GM21619 (cell line): ENCODE data around the gene PSPC1.
"Not testable (repeated sequence)": the region's sequence is repeated elsewhere in the genome, so short reads cannot be mapped to it uniquely, and the experiment has no call there.

Experiments used
- ATAC-seq: cut with Tn5 transposase; IDR thresholded peaks from one replicate; pipeline ENCODE4 v1.9.1; 2021; ENCODE audit not compliant: unreplicated experiment

PSPC1 gene

DNA sequence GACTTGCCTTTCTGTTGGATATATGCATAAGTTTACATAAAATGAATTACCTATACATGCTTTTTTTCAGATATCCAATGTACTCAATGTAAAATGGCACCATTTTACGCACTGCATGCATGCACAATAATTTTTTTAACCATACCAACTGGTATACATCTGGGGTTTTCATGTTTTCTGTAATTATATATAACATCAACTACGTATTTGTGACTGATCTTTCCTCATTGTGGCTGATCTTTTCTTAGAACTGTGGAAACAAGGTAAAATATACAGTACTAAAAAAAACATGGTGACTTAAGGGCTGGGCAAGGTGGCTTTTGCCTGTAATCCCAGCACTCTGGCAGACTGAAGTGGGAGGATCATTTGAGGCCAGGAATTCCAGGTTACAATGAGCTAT, 18.5 kb downstream of the PSPC1 start:
- ATAC-seq = no peak

DNA sequence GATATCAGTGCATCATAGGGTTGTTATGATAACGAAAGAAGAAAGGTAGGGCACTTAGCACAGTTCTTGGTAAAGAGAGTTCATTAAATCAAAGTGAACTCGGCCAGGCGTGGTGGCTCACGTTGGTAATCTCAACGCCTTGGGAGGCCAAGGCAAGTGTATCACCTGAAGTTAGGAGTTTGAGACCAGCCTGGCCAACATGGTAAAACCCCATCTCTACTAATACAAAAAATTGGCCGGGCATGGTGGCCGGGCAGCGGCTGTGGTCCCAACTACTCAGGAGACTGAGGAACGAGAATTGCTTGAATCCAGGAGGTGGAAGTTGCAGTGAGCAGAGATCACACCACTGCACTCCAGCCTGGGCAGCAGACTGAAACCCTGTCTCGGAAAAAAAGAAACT, 19.1 kb downstream of the PSPC1 start:
- ATAC-seq = no peak

DNA sequence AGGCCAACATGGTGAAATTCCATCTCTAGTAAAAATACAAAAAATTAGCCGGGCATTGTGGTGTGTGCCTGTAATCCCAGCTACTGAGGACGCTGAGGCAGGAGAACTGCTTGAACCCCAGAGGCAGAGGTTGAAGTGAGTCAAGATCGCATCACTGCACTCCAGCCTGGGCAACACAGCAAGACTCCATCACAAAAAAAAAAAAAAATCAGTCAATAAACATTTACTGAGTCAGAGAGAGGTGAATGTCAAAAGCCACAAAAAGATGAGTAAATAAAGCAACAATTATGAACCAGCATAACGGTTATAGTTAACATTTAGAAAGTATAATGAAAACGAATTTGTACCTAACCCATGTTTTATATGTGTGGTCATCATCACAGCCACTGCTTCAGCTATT, 23.1 kb downstream of the PSPC1 start:
- no peak for ATAC-seq

DNA sequence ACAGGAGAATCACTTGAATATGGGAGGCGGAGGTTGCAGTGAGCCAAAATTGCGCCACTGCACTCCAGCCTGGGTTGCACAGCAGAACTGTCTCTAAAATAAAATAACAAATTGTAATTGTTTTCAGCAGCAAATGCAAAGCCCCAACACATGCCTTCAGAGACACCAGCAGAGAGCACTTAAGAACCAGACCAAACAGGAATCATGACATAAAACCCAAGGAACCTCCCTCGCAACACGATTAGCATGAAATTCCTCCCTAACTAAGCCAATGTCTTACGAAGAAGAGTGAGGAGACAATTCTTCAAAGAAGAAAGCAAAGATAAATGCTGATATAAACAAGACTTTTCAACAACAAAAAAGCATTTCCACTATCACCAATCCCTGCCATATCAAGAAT, 40.1 kb downstream of the PSPC1 start:
- no peak for ATAC-seq

DNA sequence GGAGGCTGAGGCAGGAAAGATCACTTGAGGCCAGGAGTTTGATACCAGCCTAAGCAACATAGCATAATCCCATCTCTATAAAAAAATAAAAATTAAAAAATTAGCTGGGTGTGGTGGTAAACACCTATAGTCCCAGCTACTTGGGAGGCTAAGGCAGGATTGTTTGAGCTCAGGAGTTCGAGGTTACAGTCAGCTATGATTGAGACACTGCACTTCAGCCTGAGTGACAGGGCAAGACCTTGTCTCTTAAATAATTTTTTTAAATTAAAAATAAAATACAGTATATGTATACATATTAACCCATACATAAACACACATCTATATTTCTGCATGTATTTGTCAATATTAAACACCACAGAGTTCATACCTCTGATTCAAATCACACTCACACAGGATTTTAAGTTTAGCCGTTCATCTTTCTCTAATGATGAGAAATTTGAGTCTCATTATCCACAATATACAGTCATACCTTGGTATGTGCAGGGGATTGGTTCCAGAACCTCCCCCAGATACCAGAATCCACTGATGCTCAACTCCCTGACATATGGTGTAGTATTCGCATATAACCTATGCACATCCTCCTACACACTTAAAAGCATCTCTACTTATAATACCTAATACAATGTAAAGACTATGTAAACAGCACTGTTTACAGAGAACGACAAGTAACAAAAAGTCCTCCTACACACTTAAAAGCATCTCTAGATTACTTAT, 44.7 kb downstream of the PSPC1 start:
- ATAC-seq = no peak

DNA sequence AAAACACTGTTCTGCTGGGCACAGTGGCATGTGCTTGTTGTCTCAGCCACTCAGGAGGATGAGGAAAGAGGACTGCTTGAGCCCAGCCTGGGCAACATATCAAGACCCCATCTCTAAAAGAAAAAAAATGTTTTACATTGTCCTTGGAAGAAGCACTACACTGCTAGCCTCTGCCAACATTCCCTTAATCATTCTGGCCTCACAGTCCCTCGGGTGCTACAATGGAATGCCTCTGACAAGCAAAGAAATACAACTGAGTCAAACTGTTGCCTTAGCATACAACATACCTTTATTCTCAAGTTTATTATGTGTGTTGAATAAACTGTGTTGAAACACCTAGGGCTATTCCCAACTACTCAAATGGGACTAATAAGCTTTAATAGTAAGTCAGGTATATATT, 56.1 kb downstream of the PSPC1 start:
- ATAC-seq = no peak

DNA sequence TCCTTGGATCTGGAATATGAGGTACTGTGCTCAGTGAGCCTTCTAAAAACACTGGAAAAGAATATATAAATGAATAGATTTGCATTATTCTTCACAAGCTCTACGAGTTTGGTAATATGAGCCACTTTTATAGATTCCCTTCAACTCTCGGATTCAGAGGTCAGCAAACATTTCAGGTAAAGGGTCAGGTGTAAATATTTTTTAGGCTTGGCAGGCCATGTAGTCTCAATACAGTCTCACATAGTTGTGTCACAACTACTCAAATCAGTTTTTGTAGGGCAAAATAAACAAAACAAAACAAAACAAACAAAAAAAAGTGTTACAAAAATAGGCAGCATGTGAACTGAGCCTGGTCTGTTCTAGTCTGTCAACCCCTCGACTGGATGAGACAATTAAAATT, 57.4 kb downstream of the PSPC1 start:
- no peak for ATAC-seq

DNA sequence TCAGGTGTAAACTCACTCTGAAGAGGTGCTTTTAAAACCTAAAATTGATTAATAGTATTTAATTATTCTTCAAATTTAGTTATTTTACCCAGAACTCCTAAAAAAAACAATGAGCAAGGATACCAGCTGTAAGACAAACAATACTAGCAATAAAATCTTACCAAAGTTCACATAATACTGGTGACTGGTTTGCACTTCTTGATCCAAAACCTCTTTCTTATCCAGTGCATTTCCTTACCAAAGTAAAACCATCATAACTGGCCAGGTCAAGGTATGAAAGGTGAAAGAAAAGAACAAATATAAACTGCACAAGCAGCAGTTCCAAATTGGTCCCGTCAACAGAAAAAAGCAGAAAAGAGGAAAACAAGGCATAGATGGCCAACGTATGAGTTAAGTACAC, 62.7 kb downstream of the PSPC1 start:
- no peak for ATAC-seq

DNA sequence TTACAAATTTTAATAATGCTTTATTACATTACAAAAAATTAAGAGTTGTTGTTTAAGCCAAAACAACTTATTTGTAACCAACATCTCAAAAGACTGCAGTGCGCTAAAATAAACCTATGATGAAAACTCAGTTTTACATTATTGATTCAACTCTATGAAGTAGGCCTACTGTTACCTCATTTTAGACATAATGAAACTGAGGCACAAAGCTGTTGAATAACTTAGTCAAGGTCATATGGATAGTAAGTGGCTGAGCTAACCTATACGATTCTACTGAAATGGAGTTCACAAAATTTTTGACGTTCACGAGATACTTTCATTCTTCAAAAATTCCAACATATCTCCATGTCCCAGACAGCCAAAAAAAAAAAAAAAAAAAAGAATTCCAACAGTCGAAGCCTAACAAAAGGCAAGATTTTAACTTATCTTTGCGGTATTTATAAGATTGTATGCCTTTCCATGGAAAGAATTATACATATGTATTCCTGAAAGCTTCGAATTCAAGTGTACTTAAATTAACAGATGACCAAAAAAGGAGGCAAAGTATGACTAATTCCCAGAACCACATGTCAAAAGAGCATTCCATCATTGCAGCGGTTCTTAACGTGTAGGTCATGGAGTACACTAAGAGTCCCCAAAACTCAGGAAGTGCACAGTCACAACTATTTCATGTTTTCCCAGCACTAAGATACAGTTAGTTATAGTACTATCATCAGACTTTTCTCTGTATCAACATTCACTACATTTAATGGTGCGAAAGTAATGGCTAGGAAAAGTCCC, 69.4 kb downstream of the PSPC1 start:
- no peak for ATAC-seq

DNA sequence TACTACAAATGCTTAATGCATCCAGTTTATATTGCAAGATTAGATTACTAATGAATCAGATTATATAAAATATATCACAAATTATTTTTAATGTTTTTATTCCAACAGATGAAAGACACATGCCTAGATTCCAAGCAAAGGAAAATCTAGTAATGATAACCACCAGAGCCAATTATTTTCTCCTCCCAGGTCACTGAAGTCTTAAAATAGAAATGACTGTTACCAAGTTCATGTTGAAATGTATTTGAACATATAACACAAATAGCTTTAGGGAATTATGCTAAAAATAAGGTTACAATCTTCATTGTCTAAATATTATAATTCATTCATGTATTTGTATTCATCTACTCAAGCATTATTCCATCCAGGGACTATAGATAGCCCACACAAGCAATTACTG, 73.0 kb downstream of the PSPC1 start:
- ATAC-seq = not testable (repeated sequence)

DNA sequence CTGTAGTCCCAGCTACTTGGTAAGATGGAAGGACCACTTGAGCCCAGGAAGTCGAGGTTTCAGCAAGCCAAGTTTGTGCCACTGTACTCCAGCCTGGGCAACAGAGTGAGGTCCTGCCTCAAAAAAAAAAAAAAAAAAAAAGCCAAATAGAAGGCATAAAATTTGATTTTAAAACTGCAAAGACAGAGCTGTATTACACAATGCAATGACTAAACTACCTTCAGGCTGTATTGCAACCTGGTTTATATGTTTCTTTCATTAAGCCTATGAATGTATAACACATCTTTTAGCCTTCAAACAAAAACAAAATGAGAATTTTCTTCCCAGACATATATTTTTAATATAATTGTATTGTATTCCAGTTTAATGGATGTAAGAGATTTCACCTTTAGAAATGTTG, 73.7 kb downstream of the PSPC1 start:
- ATAC-seq = not testable (repeated sequence)

DNA sequence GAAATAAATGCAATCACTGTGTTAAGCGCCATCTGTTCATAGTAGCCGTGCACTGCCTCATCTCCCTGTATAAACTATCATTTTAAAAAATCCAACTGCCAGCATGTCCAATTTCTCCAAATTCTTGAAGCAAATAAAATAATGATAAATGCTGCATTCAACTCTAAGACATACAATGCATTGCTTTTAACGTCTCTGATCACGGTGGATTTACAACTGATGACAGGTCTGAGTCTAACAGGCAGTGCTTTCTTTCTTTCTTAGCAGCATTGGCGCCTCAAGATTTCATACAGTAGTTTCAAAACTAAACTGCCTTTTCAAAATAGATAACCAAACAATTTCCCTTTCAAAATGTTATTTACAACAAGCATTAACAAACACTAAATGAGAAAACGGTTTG, 78.5 kb downstream of the PSPC1 start:
- not testable (repeated sequence) for ATAC-seq

DNA sequence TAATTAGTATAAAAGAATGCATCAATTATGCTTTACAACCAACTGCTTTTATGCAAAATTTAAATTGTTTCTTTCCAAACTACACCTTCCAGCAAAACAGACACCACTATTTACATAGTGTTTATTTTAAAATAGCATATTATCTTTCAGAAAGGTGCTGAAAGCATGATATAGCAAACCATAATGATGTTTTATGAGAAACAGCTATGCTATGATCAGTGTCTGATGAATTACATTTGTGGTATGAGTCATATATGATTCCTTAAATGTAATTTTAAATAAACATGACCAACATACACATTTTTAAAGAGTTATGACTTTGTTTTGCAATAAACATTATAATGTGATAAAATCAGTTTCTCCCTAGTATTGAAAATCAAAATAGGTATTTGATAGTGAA, 81.1 kb downstream of the PSPC1 start:
- not testable (repeated sequence) for ATAC-seq

DNA sequence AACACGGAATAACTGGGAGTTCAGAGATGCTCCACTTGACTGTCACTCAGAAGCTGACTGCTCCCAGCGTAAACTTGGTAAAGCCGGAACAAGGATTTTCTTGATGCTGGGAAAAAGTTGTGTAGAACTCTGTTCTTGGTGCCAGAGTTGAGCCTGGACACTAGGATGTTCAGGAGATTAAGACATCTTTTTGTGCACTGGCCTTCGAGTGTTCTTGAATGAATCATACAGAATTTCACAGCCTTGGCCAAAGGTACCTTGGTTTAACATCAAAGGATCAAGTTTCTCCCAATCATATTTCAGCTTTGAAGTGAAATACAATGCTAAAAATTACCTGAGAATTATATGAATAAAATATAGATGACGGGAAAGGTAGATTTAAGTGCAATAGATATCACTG, 81.8 kb downstream of the PSPC1 start:
- ATAC-seq = not testable (repeated sequence)

DNA sequence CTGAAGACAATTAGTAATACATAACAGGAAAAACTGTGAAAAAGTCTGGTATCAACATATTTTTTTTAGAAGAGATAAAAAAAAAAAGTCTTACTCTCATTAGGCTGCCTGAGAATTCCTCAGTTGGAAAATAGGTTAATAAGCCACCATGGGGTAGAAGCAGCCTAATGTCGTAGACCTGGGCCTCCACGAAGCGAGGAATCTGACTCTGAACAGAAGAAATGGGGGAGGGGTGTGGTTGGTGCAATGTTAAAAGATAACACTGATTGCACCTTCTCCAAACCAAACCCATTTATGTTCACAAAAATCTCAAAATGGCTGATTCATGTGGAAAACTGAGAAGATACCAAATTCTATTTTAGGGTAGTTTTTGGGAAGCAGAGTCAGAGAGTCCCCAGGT, 86.9 kb downstream of the PSPC1 start:
- no peak for ATAC-seq

DNA sequence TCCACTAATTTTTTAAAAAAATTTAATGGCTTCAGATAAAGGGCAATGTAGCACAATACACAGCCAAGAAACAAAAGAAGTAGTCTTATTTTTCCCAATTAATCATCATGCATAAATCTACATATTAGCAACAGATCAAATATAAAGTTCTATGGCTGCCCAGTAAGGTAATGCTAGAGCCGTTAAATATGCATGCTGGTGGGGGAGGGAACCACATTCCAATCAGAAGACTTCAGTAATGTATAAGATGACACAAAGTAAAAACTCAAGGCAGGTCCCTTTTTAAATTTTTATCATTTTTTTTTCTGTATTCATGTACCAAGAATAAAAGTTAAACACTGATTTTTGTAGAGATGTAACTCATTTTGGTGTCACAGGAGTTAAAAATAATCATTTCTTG, 87.3 kb downstream of the PSPC1 start:
- no peak for ATAC-seq

DNA sequence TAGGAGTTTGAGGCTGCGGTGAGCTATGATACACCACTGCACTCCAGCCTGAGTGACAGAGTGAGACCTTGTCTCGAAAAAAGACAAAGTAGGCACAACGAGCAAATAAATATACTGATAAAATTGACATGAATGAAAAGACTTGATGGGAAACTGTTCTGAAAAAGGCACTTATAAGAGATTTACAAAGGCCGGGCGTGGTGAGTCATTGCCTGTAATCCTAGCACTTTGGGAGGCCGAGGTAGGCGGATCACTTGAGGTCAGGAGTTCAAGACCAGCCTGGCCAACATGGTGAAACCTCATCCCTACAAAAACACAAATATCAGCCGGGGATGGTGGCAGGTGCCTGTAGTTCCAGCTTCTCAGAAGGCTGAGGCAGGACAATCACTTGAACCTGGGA, 91.3 kb downstream of the PSPC1 start:
- ATAC-seq = not testable (repeated sequence)

DNA sequence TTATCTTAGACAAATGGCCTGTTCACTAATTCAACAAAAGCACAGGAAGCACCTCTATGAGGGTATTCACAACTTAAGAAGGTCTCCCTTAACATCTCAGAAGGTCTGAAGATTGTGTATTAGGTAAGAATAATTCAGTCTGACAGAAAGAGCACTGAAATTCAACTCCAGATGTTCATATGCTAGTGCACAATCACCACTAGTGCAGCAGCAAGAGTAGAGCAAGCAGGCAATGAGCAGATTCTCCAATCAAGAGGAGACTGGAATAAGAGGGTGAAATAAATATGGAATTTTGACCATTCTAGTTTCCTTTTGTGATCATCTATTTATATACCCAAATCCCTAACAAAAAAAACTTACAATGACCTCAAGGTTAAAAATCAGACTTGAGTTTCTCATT, 97.3 kb downstream of the PSPC1 start:
- no peak for ATAC-seq

DNA sequence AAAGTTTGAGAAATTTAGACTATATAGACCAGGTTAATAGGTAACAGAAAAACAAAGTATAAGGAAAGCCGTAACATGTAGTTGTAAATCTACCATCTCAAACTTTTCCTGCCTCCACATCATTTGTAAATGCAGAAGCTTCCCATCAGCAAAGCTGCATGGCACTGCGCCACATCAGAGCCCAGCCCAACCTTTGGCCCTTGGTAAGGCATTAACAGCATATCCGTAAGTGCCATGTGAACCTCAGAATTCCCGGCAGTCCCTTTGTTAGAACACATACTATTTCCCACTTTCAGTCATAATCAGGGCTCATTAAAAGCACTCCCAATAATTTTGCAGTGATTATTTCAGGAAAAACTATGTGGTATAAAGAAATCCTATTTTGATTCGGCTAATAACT, 97.7 kb downstream of the PSPC1 start:
- ATAC-seq = no peak

DNA sequence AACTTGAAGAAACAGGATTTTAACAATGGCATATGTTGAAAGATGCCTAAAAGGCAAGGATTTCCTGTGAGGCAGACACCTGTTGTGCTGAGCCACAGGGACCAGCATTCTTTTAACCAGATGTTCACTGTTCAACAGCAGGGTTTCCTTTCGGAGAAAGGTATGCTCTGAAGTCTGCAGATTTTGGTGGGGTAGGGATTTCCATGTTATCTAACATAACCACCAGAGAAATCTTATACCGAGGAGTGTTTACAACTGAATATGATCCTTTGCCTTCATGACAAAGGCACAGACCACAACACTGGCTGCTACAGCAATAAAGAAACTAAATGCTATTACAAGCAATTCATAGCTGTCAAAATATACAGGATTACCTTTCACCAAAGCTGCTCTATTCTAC, 101.2 kb downstream of the PSPC1 start:
- no peak for ATAC-seq

DNA sequence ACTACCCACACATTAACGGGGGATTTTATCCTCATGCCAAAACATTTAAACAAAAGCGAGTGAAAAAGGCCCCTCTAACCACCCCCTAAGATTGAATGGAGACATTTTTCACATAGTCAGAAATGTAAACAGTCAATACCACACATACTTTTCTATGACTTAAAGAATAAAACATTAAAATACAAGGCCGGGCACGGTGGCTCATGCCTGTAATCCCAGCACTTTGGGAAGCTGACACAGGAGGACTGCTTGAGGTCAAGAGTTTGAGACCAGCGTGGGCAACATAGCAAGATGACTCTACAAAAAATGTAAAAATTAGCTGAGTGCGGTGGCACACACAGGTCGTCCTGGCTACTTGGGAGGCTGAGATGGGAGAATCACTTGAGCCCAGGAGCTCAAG, 102.0 kb downstream of the PSPC1 start:
- ATAC-seq = no peak

DNA sequence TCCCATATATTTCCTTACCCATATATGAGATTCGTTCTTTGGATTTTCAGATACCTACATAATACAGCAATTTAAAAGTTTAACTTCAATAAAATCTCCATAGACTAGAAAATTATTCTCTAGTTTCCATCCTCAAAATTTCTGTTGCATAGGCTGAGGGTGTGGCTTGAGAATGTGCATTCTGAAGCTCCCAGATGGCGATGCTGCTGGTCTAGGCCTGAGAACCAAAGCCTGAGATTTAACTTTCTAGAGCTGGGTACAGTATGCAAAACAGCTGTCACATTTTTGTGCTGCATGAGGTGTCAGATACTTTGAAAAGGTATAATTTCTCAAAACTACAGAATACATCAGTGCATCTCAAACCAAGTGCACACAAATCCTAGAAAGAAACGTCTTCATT, 106.6 kb downstream of the PSPC1 start:
- no peak for ATAC-seq

DNA sequence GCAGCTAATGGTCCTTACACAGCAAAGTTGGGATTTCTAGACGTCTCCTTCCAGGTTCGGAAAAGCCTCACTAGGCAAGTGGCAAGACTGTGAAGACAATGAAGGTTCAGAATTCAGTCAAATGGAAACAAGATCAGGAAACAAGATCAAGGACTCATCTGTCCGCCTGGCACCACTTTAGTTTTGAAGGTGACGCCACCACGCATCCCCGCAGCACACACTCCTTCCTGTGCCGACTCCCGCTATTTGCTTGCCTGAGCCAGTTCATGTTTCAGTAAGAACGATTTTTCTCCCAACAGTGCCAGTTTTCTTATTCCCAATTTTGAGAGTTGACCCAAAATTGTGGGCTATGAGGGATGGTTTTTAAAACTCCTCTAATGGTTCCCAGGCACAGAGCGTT, 107.8 kb downstream of the PSPC1 start:
- ATAC-seq = no peak
